GM21576 (cell line): ENCODE results near the gene IZUMO2.
"Not testable (repeated sequence)": the region's sequence is repeated elsewhere in the genome, so short reads cannot be mapped to it uniquely, and the experiment has no call there.

Experiments used
- ATAC-seq: cut with Tn5 transposase; IDR thresholded peaks from one replicate; pipeline ENCODE4 v1.9.1; 2021; ENCODE audit warnings: mild to moderate bottlenecking, moderate library complexity; ENCODE audit not compliant: unreplicated experiment

IZUMO2 gene

DNA sequence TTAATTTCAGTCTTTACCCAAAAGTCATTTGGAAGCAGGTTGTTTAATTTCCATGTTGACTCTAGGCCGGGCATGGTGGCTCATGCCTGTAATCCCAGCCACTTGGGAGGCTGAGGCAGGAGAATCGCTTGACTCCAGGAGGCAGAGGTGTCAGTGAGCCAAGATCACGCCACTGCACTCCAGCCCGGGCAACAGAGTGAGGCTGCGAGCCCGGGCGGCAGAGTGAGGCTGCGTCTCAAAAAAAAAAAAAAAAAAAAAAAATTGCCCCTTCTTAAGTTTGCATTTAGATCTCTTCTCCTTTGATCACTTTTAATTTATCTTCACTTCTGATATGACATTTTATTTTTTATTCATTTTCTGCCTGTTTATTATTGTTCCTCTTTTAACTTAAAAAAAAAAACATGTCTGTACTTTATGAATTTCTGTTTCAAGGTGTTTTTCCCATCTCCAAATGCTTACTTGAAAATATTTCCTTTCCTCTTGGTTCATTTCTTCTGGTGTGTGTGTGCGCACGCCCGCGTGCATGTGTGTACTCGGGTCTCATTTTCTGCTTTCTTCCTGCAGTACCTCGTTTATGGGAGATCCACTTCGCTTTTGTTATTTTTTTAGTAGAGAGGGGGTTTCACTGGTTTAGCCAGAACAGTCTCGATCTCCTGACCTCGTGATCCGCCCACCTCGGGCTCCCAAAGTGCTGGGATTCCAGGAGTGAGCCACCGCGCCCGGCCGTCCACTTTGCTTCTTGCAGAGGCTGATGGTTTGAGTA, 26.3 kb downstream of the IZUMO2 start:
- not testable (repeated sequence) for ATAC-seq

- ATAC-seq = not testable (repeated sequence)
Observed at GRCh38 chr19:50135856-50136602, 27.1 kb downstream of the IZUMO2 start.

DNA sequence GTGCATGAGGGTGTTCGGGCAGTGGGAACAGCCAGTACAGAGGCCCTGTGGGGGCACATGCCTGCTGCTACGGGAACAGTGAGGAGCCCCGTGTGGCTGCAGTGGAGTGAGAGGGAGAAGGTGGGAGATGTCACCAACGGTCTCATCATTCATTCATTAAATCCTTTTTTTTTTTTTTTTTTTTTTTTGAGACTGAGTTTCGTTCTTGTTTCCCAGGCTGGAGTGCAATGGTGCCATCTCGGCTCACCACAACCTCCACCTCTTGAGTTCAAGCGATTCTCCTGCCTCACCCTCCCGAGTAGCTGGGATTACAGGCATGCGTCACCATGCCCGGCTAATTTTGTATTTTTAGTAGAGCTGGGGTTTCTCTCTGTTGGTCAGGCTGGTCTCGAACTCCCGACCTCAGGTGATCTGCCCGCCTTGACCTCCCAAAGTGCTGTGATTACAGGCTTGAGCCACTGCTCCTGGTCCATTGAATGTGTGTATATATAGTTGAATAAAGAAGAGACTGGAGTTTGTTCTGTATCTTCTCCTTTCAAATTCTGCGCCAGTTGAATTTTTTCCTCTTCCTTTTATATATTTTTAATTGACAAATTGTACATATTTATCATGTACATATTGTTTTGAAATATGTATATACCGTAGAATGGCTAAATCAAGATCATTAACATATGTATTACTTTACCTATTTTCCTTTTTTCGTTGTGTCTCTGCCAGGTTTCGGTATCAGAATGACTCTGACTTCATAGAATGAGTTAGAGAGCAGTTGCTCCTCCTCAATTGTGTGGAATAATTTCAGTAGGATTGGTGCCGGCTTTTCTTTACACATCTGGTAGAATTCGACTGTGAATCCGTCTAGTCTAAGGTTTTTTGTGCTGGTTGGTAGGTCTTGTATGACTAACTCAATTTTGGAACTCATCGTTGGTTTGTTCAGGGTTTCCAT, 28.0 kb downstream of the IZUMO2 start:
- not testable (repeated sequence) for ATAC-seq

GRCh38 chr19:50133518-50134492, 29.3 kb downstream of the IZUMO2 start:
- ATAC-seq = not testable (repeated sequence)

GRCh38 chr19:50104012-50104411, 59.1 kb downstream of the IZUMO2 start:
- ATAC-seq = not testable (repeated sequence)

- ATAC-seq = not testable (repeated sequence)
Observed at GRCh38 chr19:50103405-50103804, 59.7 kb downstream of the IZUMO2 start.
